AG04450 (cell line): ENCODE data around the gene HELZ. TPM values are rescaled to one million over a fixed set of nuclear protein-coding genes. Genes with fewer than 3 reads are reported as not detected.

Experiments
- CTCF ChIA-PET: fragments of 300-600, 350-600 bp; formaldehyde crosslinking; extraction: SDS; loops from one replicate; lab custom pipeline; 2022; ENCODE audit warnings: antibody characterized with exemption, inconsistent platforms; lab: Charles Lee
- POLR2A ChIA-PET: fragments of 350-600 bp; formaldehyde crosslinking; extraction: SDS; loops from one replicate; lab custom pipeline; 2021; ENCODE audit warnings: antibody characterized with exemption, inconsistent platforms; lab: Yijun Ruan, JAX
- DNase-seq: peaks from one replicate; pipeline ENCODE4 v3.0.0-alpha.2; 2011; ENCODE audit warnings: low read depth, low spot score
- H3K27ac ChIP-seq: one replicate; pipeline ENCODE4 v1.5.1; 2012; ENCODE audit warnings: low read depth, low read length, control low read depth
- H3K27me3 ChIP-seq: one replicate; pipeline ENCODE4 v1.6.0; 2012; ENCODE audit warnings: low read length; ENCODE audit not compliant: control insufficient read depth, insufficient read depth
- H3K4me3 ChIP-seq: 2 replicates; pipeline ENCODE4 v1.5.1; 2011; ENCODE audit warnings: mild to moderate bottlenecking, low read depth, low read length, control low read depth
- H3K9me3 ChIP-seq: 2 replicates; pipeline ENCODE4 v1.5.1; 2012; ENCODE audit warnings: low read length; ENCODE audit not compliant: control insufficient read depth, insufficient read depth
- CTCF ChIP-seq: IDR thresholded peaks from 2 replicates; pipeline ENCODE4 v1.5.1; 2011; ENCODE audit warnings: low read depth, low read length, control low read depth, inconsistent platforms
- polyA plus RNA-seq: library from polyadenylated mRNA; depleted of rRNA; stranded (reverse); fragments of >200 nt; gene quantifications from 2 replicates; pipeline ENCODE4 v1.2.3, GENCODE V29; 2011

The HELZ gene
- polyA plus RNA-seq, 1 experiment, result 28.2 TPM

- DNase-seq, result no peak
- ChIA-PET CTCF (interaction anchor here (0.7 to 1.7 kb wide), 3 partner anchors 8 to 201 kb away, joined by 3 to 5 read pairs (median 3); no protein-coding TSS in a partner anchor), POLR2A (no interaction called here)
- Histone ChIP-seq H3K4me3 (no peak overlapping the region), H3K9me3 (no peaks in the 10 kb centered on the region), H3K27me3 (no peaks in the 10 kb centered on the region), H3K27ac (no peak overlapping the region)
- no peak for TF ChIP-seq CTCF
These were observed 67.3 kb downstream of the HELZ start for GRCh38 chr17:67177732-67178131.

DNA sequence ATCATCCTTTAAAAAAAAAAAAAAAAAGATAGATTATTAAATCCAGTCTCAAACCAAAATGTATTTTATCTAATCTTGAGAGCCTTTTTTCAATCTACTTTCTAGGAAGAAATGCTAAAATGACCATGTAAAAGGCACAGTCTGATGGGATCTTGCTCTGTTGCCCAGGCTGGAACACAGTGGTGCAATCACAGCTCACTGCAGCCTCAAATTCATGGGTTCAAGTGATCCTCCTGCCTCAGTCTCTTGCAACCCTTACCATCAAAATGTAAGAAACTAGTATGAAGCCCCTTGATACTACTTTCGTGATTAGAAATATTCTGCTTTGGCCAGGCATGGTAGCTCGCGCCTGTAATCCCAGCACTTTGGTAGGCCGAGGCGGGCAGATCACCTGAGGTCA is 70.8 kb downstream of the HELZ start:
- H3K27ac ChIP-seq, result no peak overlapping the region
- H3K27me3 ChIP-seq, result no peaks in the 10 kb centered on the region
- ChIA-PET POLR2A (no interaction called here), CTCF (no interaction called here)
- no peaks in the 10 kb centered on the region for H3K9me3 ChIP-seq
- DNase-seq, result no peak
- no peak for TF ChIP-seq CTCF
- H3K4me3 ChIP-seq, result no peak overlapping the region

GRCh38 chr17:67171560-67171959 is 73.4 kb downstream of the HELZ start:
- Histone ChIP-seq H3K27me3 (no peaks in the 10 kb centered on the region), H3K4me3 (no peak overlapping the region), H3K27ac (no peak overlapping the region), H3K9me3 (no peaks in the 10 kb centered on the region)
- no peak for TF ChIP-seq CTCF
- ChIA-PET POLR2A (no interaction called here), CTCF (no interaction called here)
- DNase-seq, result no peak

GRCh38 chr17:67168496-67168895 is 76.5 kb downstream of the HELZ start:
- TF ChIP-seq CTCF, result no peak
- DNase-seq, result no peak
- H3K27ac ChIP-seq, result no peak overlapping the region
- no peak overlapping the region for H3K4me3 ChIP-seq
- CTCF ChIA-PET, result no interaction called here
- POLR2A ChIA-PET, result no interaction called here
- no peaks in the 10 kb centered on the region for H3K27me3 ChIP-seq
- H3K9me3 ChIP-seq, result no peaks in the 10 kb centered on the region

DNA sequence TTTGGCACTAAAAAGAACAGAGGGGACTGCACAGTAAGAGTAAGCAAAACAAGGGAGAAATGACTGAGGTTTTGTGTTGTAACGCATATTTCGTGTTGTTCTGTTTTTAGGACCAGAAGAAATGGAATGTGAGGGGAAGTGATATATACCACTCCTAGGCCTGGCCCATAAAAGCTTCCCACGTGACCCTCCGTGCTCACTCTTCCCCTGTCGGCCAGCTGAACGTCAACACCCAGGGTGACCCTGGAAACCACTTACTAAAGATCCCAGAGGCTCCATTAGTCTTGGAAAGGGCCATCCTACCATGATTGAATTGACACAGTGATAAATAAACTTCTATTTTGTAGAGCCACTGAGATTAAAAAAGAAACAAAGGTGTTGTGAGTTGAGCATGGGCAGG is 79.8 kb downstream of the HELZ start:
- Histone ChIP-seq H3K9me3 (no peaks in the 10 kb centered on the region), H3K27me3 (no peaks in the 10 kb centered on the region), H3K4me3 (no peak overlapping the region), H3K27ac (no peak overlapping the region)
- no peak for DNase-seq
- TF ChIP-seq CTCF, result no peak
- ChIA-PET CTCF (no interaction called here), POLR2A (no interaction called here)
